ENCODE results near the gene LRRC10B.
A peak's percentile ranks its signal among the peaks of the same experiment; 100 is the strongest.

The LRRC10B gene

GRCh38 chr11:61487342-61488025 lies 21.1 kb upstream of the LRRC10B start:
- H3K36me3 ChIP-seq (ENCODE audit: control insufficient read depth in 1 of 2, insufficient read depth in 2 of 2, low read length in 2 of 2) = peaks cover 0 to 11% of the 10 kb centered on the region in 2 donors

GRCh38 chr11:61488651-61489291 lies 19.8 kb upstream of the LRRC10B start:
- Histone ChIP-seq H3K9me3 (ENCODE audit: control insufficient read depth in 1 of 2, low read length in 2 of 2) (no peaks in the 10 kb centered on the region), H3K4me3 (ENCODE audit: low read depth in 1 of 2, low read length in 2 of 2) (peak overlapping the region; percentile 30 to 35), H3K27me3 (ENCODE audit: low read depth, low read length) (no peaks in the 10 kb centered on the region), H3K36me3 (ENCODE audit: control insufficient read depth in 1 of 2, insufficient read depth in 2 of 2, low read length in 2 of 2) (peaks cover 0 to 11% of the 10 kb centered on the region in 2 donors), H3K4me1 (ENCODE audit: control insufficient read depth in 1 of 2, insufficient read depth in 2 of 2, low read length in 2 of 2) (peaks cover 16 to 26% of the 10 kb centered on the region in 2 donors), H3K27ac (ENCODE audit: low read length) (no peak overlapping the region)

More at GRCh38 chr11:61487342-61488025, 21.1 kb upstream of the LRRC10B start:
- no peak overlapping the region for H3K27ac ChIP-seq (ENCODE audit: low read length)
- H3K9me3 ChIP-seq (ENCODE audit: control insufficient read depth in 1 of 2, low read length in 2 of 2) = no peaks in the 10 kb centered on the region
- H3K4me1 ChIP-seq (ENCODE audit: control insufficient read depth in 1 of 2, insufficient read depth in 2 of 2, low read length in 2 of 2) = peaks cover 16 to 26% of the 10 kb centered on the region in 2 donors
- no peaks in the 10 kb centered on the region for H3K27me3 ChIP-seq (ENCODE audit: low read depth, low read length)
- H3K4me3 ChIP-seq (ENCODE audit: low read depth in 1 of 2, low read length in 2 of 2) = no peak overlapping the region

- Histone ChIP-seq H3K4me3 (ENCODE audit: low read depth in 1 of 2, low read length in 2 of 2) (peak overlapping the region in 1 of 2 donors; percentile 17), H3K36me3 (ENCODE audit: control insufficient read depth in 1 of 2, insufficient read depth in 2 of 2, low read length in 2 of 2) (peaks cover 0 to 11% of the 10 kb centered on the region in 2 donors), H3K27ac (ENCODE audit: low read length) (no peak overlapping the region), H3K4me1 (ENCODE audit: control insufficient read depth in 1 of 2, insufficient read depth in 2 of 2, low read length in 2 of 2) (peaks cover 16 to 26% of the 10 kb centered on the region in 2 donors), H3K27me3 (ENCODE audit: low read depth, low read length) (no peaks in the 10 kb centered on the region), H3K9me3 (ENCODE audit: control insufficient read depth in 1 of 2, low read length in 2 of 2) (no peaks in the 10 kb centered on the region)
These were observed 18.5 kb upstream of the LRRC10B start for GRCh38 chr11:61489833-61490721.

- Histone ChIP-seq H3K27ac (ENCODE audit: low read length) (no peak overlapping the region), H3K9me3 (ENCODE audit: control insufficient read depth in 1 of 2, low read length in 2 of 2) (no peaks in the 10 kb centered on the region), H3K27me3 (ENCODE audit: low read depth, low read length) (no peaks in the 10 kb centered on the region)
These were observed 16.7 kb upstream of the LRRC10B start for GRCh38 chr11:61491736-61492395.

GRCh38 chr11:61494381-61494961 lies 14.1 kb upstream of the LRRC10B start:
- no peaks in the 10 kb centered on the region for H3K27me3 ChIP-seq (ENCODE audit: low read depth, low read length)
- no peak overlapping the region for H3K4me3 ChIP-seq (ENCODE audit: low read depth in 1 of 2, low read length in 2 of 2)
- no peak overlapping the region for H3K27ac ChIP-seq (ENCODE audit: low read length)
- no peaks in the 10 kb centered on the region for H3K9me3 ChIP-seq (ENCODE audit: control insufficient read depth in 1 of 2, low read length in 2 of 2)
- no peaks in the 10 kb centered on the region for H3K36me3 ChIP-seq (ENCODE audit: control insufficient read depth in 1 of 2, insufficient read depth in 2 of 2, low read length in 2 of 2)
- peaks cover 11 to 15% of the 10 kb centered on the region in 2 donors for H3K4me1 ChIP-seq (ENCODE audit: control insufficient read depth in 1 of 2, insufficient read depth in 2 of 2, low read length in 2 of 2)

More at GRCh38 chr11:61491736-61492395, 16.7 kb upstream of the LRRC10B start:
- peaks cover 16 to 26% of the 10 kb centered on the region in 2 donors for H3K4me1 ChIP-seq (ENCODE audit: control insufficient read depth in 1 of 2, insufficient read depth in 2 of 2, low read length in 2 of 2)
- peaks cover 0 to 4% of the 10 kb centered on the region in 2 donors for H3K36me3 ChIP-seq (ENCODE audit: control insufficient read depth in 1 of 2, insufficient read depth in 2 of 2, low read length in 2 of 2)
- no peak overlapping the region for H3K4me3 ChIP-seq (ENCODE audit: low read depth in 1 of 2, low read length in 2 of 2)

- Histone ChIP-seq H3K4me1 (ENCODE audit: control insufficient read depth in 1 of 2, insufficient read depth in 2 of 2, low read length in 2 of 2) (no peaks in the 10 kb centered on the region), H3K27me3 (ENCODE audit: low read depth, low read length) (no peaks in the 10 kb centered on the region), H3K36me3 (ENCODE audit: control insufficient read depth in 1 of 2, insufficient read depth in 2 of 2, low read length in 2 of 2) (no peaks in the 10 kb centered on the region), H3K27ac (ENCODE audit: low read length) (no peak overlapping the region), H3K4me3 (ENCODE audit: low read depth in 1 of 2, low read length in 2 of 2) (no peak overlapping the region), H3K9me3 (ENCODE audit: control insufficient read depth in 1 of 2, low read length in 2 of 2) (no peaks in the 10 kb centered on the region)
These were observed 12.5 kb upstream of the LRRC10B start for GRCh38 chr11:61495801-61496601.

- Histone ChIP-seq H3K4me1 (ENCODE audit: control insufficient read depth in 1 of 2, insufficient read depth in 2 of 2, low read length in 2 of 2) (no peaks in the 10 kb centered on the region), H3K27me3 (ENCODE audit: low read depth, low read length) (no peaks in the 10 kb centered on the region), H3K4me3 (ENCODE audit: low read depth in 1 of 2, low read length in 2 of 2) (no peak overlapping the region), H3K36me3 (ENCODE audit: control insufficient read depth in 1 of 2, insufficient read depth in 2 of 2, low read length in 2 of 2) (no peaks in the 10 kb centered on the region), H3K9me3 (ENCODE audit: control insufficient read depth in 1 of 2, low read length in 2 of 2) (no peaks in the 10 kb centered on the region), H3K27ac (ENCODE audit: low read length) (no peak overlapping the region)
These were observed 11.7 kb upstream of the LRRC10B start for GRCh38 chr11:61496602-61497400.

GRCh38 chr11:61497473-61497872 lies 11.1 kb upstream of the LRRC10B start:
- H3K4me1 ChIP-seq (ENCODE audit: control insufficient read depth in 1 of 2, insufficient read depth in 2 of 2, low read length in 2 of 2) = no peaks in the 10 kb centered on the region
- no peak overlapping the region for H3K27ac ChIP-seq (ENCODE audit: low read length)
- no peak overlapping the region for H3K4me3 ChIP-seq (ENCODE audit: low read depth in 1 of 2, low read length in 2 of 2)
- no peaks in the 10 kb centered on the region for H3K36me3 ChIP-seq (ENCODE audit: control insufficient read depth in 1 of 2, insufficient read depth in 2 of 2, low read length in 2 of 2)
- H3K9me3 ChIP-seq (ENCODE audit: control insufficient read depth in 1 of 2, low read length in 2 of 2) = no peaks in the 10 kb centered on the region
- no peaks in the 10 kb centered on the region for H3K27me3 ChIP-seq (ENCODE audit: low read depth, low read length)

- Histone ChIP-seq H3K9me3 (ENCODE audit: control insufficient read depth in 1 of 2, low read length in 2 of 2) (no peaks in the 10 kb centered on the region), H3K27ac (ENCODE audit: low read length) (no peak overlapping the region), H3K4me3 (ENCODE audit: low read depth in 1 of 2, low read length in 2 of 2) (no peak overlapping the region), H3K36me3 (ENCODE audit: control insufficient read depth in 1 of 2, insufficient read depth in 2 of 2, low read length in 2 of 2) (no peaks in the 10 kb centered on the region), H3K4me1 (ENCODE audit: control insufficient read depth in 1 of 2, insufficient read depth in 2 of 2, low read length in 2 of 2) (no peaks in the 10 kb centered on the region), H3K27me3 (ENCODE audit: low read depth, low read length) (no peaks in the 10 kb centered on the region)
These were observed 10.7 kb upstream of the LRRC10B start for GRCh38 chr11:61497876-61498275.
